HFFc6 (cell line): ENCODE measurements around the gene ARHGAP24. TPM values are rescaled to one million over a fixed set of nuclear protein-coding genes. Genes with fewer than 3 reads are reported as not detected.

Experiments
- DNase-seq: peaks from one replicate; pipeline ENCODE4 v3.0.0-alpha.2; 2018
- H3K27ac Mint-ChIP-seq: 2 replicates; pipeline ENCODE4 v1.8.0; 2020; ENCODE audit warnings: mild to moderate bottlenecking, mixed read lengths
- H3K27me3 Mint-ChIP-seq: 2 replicates; pipeline ENCODE4 v1.8.0; 2021; ENCODE audit warnings: mild to moderate bottlenecking, moderate library complexity, mixed read lengths; ENCODE audit not compliant: insufficient read depth
- H3K36me3 Mint-ChIP-seq: 2 replicates; pipeline ENCODE4 v1.8.0; 2021; ENCODE audit warnings: low read depth, mixed read lengths
- H3K4me1 Mint-ChIP-seq: 2 replicates; pipeline ENCODE4 v1.8.0; 2020; ENCODE audit warnings: low read depth, mixed read lengths
- H3K4me3 Mint-ChIP-seq: 2 replicates; pipeline ENCODE4 v1.8.0; 2020; ENCODE audit warnings: mild to moderate bottlenecking, moderate library complexity, mixed read lengths
- H3K9me3 Mint-ChIP-seq: 2 replicates; pipeline ENCODE4 v1.8.0; 2020; ENCODE audit warnings: mild to moderate bottlenecking, mixed read lengths
- total RNA-seq, 6 experiments: library from RNA; stranded (reverse); fragmentation: NEBNext Ultra II Directional; extraction: Animal tissue kit (Norgen Biotek cat#: 25700); gene quantifications; 2 replicates in 1 of 6; 3 replicates in 5 of 6; pipeline ENCODE4 v1.2.3, GENCODE V29; 2021
- TF ChIP-seq, protein P1 (sequence below): fragments of 200-600 bp; sonication (generic); IDR thresholded peaks from 2 replicates; pipeline ENCODE4 v1.5.0; 2021; ENCODE audit warnings: antibody characterized with exemption, mild to moderate bottlenecking

Gene ARHGAP24
- total RNA-seq, 6 experiments from 2014 or later: 13.6 to 28.3 (median 15.2) TPM

DNA sequence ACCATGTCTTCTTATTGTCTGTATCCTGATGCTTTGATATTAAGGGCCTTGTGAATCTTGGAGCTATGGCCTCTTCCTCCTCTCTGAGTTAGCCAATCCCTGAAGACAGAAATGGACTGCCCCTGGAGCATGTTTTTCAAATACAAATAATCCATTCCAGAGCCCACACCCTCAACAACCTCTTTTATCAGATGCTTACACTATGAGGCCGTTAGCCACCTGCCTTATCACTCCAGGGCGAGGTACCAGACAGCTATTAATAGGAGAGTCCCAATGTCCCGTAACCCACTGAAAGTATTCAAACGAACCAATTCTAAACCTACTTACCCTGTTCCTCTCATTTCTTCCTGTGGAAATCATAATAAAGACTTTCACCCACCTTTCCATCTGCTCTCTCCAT, 165.0 kb downstream of the ARHGAP24 start:
- Mint-ChIP-seq H3K36me3 (no peaks in the 10 kb centered on the region), H3K9me3 (no peaks in the 10 kb centered on the region), H3K4me3 (no peak overlapping the region), H3K27ac (no peak overlapping the region), H3K27me3 (peaks cover 2% of the 10 kb centered on the region), H3K4me1 (no peaks in the 10 kb centered on the region)
- no peak for DNase-seq
- TF ChIP-seq, protein P1, sequence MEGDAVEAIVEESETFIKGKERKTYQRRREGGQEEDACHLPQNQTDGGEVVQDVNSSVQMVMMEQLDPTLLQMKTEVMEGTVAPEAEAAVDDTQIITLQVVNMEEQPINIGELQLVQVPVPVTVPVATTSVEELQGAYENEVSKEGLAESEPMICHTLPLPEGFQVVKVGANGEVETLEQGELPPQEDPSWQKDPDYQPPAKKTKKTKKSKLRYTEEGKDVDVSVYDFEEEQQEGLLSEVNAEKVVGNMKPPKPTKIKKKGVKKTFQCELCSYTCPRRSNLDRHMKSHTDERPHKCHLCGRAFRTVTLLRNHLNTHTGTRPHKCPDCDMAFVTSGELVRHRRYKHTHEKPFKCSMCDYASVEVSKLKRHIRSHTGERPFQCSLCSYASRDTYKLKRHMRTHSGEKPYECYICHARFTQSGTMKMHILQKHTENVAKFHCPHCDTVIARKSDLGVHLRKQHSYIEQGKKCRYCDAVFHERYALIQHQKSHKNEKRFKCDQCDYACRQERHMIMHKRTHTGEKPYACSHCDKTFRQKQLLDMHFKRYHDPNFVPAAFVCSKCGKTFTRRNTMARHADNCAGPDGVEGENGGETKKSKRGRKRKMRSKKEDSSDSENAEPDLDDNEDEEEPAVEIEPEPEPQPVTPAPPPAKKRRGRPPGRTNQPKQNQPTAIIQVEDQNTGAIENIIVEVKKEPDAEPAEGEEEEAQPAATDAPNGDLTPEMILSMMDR: no peak

- Mint-ChIP-seq H3K27ac (no peak overlapping the region), H3K4me1 (no peaks in the 10 kb centered on the region), H3K27me3 (peaks cover 2% of the 10 kb centered on the region), H3K9me3 (no peaks in the 10 kb centered on the region), H3K36me3 (no peaks in the 10 kb centered on the region), H3K4me3 (no peak overlapping the region)
- DNase-seq: no peak
- TF ChIP-seq, protein P1: no peak
These were observed 167.6 kb downstream of the ARHGAP24 start for GRCh38 chr4:85642356-85643100.

DNA sequence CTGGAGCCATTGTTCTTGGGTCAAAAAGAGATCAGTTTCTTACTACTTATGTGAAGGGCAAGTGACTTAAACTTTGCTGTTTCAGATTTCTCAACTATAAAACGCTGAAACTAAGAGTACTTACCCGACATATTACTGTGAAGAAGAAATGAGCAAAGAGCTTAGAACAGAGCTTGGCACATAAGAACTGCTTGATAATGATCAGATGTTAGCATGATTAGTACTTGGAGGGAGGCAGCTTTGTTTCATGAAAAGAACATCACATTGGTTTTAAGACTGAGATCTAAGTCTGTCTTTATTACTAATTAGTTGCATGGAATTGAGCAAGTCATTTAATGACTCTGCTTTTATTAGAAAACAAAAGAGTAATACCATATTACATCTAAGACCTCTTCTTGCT, 169.1 kb downstream of the ARHGAP24 start:
- no peak for DNase-seq
- H3K27me3 Mint-ChIP-seq: peaks cover 2% of the 10 kb centered on the region
- no peaks in the 10 kb centered on the region for H3K4me1 Mint-ChIP-seq
- H3K4me3 Mint-ChIP-seq: no peak overlapping the region
- H3K9me3 Mint-ChIP-seq: no peaks in the 10 kb centered on the region
- TF ChIP-seq, protein P1: no peak
- no peak overlapping the region for H3K27ac Mint-ChIP-seq
- no peaks in the 10 kb centered on the region for H3K36me3 Mint-ChIP-seq

GRCh38 chr4:85650908-85651307, 176.0 kb downstream of the ARHGAP24 start:
- Mint-ChIP-seq H3K27ac (no peak overlapping the region), H3K36me3 (no peaks in the 10 kb centered on the region), H3K27me3 (no peaks in the 10 kb centered on the region), H3K4me3 (no peak overlapping the region), H3K4me1 (no peaks in the 10 kb centered on the region), H3K9me3 (no peaks in the 10 kb centered on the region)
- TF ChIP-seq, protein P1: no peak
- DNase-seq: no peak

DNA sequence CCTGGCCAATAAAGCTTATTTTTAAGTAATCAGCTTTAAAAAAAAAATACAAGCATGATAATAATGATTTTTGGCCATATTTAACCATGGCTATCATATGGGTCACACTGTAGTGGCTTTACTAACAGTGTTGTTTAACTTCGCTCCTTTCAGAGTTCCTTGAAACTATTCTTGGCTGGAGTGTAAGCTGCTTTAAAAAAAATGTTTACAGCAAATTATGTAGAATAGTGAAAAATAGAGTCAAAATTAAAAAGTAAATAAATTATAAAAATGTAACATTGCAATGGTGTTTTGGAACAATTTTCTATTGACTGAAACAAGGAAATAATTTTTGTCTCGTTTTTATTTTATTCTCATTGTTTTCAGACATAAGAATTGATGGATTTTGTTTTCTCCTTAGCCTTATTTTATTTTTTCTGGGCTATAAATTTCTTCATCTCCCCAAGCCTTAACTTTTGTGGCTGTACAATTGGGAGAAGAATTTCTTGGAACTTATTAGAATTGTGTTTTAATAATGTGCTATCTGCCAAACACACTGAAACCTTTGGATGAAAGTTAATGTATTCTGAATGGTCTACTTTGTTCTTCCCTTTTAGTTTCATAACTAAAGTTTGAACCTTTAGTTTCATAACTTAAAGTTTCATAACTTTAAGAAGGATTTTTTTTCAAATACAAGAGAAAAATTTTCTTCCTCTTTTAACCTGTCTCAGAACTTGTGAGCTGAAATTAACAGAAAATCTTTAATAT, 182.0 kb downstream of the ARHGAP24 start:
- H3K27ac Mint-ChIP-seq: no peak overlapping the region
- no peaks in the 10 kb centered on the region for H3K9me3 Mint-ChIP-seq
- H3K36me3 Mint-ChIP-seq: no peaks in the 10 kb centered on the region
- DNase-seq: no peak
- TF ChIP-seq, protein P1: no peak
- peaks cover 8% of the 10 kb centered on the region; the same call in 1 of the 2 replicates for H3K4me1 Mint-ChIP-seq
- no peak overlapping the region for H3K4me3 Mint-ChIP-seq
- no peaks in the 10 kb centered on the region for H3K27me3 Mint-ChIP-seq
